ENCODE measurements around the gene TMEM151B.
A peak's percentile ranks its signal among the peaks of the same experiment; 100 is the strongest.
"Not testable (repeated sequence)": the region's sequence is repeated elsewhere in the genome, so short reads cannot be mapped to it uniquely, and the experiment has no call there.

The TMEM151B gene

GRCh38 chr6:44317136-44317631, 46.9 kb downstream of the TMEM151B start:
- ATAC-seq; H3K4me1 Mint-ChIP-seq; DNase-seq; H3K36me3 Mint-ChIP-seq (ENCODE audit: low read depth); H3K4me3 Mint-ChIP-seq; H3K9me3 Mint-ChIP-seq; H3K27ac Mint-ChIP-seq: not testable (repeated sequence)
- peaks cover 21% of the 10 kb centered on the region for H3K27me3 Mint-ChIP-seq

GRCh38 chr6:44321210-44321609, 51.0 kb downstream of the TMEM151B start:
- Mint-ChIP-seq H3K9me3 (no peaks in the 10 kb centered on the region), H3K27ac (no peak overlapping the region), H3K27me3 (peaks cover 25% of the 10 kb centered on the region), H3K4me3 (no peak overlapping the region), H3K36me3 (ENCODE audit: low read depth) (no peaks in the 10 kb centered on the region), H3K4me1 (no peaks in the 10 kb centered on the region)
- ATAC-seq, result no peak
- no peak for DNase-seq

DNA sequence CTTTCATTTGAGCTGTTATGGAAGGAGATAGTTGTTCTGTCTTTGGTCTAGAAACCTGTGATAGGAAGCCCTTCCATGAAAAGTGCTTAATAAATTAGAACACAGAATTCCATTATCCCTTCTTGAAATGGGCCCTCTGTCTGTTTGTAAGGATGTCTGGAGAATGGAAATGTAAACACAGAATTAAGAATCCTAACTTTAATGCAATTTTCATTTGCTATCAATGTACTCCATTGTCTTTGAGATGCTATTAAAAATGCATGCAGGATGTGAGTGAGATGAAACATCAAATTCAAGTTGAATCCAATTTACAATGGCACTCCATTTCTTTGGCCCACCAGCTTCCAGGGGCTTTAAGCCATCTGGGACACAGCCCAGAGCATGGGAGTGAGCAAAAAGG, 56.8 kb downstream of the TMEM151B start:
- Mint-ChIP-seq H3K4me3 (no peak overlapping the region), H3K9me3 (no peaks in the 10 kb centered on the region), H3K27me3 (peaks cover 19% of the 10 kb centered on the region), H3K27ac (no peak overlapping the region), H3K36me3 (ENCODE audit: low read depth) (no peaks in the 10 kb centered on the region), H3K4me1 (no peaks in the 10 kb centered on the region)
- DNase-seq (no peak), ATAC-seq (no peak)

DNA sequence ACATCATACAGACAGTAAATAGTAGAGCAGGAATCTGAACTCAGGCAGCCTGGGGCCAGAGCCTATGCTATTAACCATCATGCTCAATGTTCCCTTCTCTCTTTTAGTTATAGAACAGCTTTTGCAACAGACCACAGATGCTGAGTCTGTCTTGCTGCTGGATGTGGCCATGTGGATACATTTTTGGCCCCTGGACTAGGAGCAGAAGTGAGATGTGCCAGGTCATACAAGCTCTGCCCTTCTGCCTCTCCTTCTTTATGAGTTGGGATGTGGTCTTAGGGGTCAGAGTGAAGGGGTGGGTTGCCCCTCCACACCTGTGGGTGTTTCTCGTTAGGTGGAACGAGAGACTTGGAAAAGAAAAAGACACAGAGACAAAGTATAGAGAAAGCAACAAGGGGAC, 57.5 kb downstream of the TMEM151B start:
- Mint-ChIP-seq H3K27ac (no peak overlapping the region), H3K4me3 (no peak overlapping the region), H3K36me3 (ENCODE audit: low read depth) (no peaks in the 10 kb centered on the region), H3K9me3 (no peaks in the 10 kb centered on the region), H3K27me3 (peaks cover 22% of the 10 kb centered on the region), H3K4me1 (no peaks in the 10 kb centered on the region)
- no peak for DNase-seq
- ATAC-seq, result no peak

DNA sequence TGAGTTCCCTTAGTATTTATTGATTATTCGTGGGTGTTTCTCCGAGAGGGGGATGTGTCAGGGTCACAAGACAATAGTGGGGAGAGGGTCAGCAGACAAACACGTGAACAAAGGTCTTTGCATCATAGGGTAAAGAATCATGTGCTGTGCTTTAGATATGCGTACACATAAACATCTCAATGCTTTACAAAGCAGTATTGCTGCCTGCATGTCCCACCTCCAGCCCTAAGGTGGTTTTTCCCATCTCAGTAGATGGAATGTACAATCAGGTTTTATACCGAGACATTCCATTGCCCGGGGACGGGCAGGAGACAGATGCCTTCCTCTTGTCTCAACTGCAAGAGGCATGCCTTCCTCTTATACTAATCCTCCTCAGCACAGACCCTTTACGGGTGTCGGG, 58.0 kb downstream of the TMEM151B start:
- peaks cover 20% of the 10 kb centered on the region for H3K27me3 Mint-ChIP-seq
- not testable (repeated sequence) for DNase-seq; H3K4me1 Mint-ChIP-seq; H3K4me3 Mint-ChIP-seq; H3K27ac Mint-ChIP-seq; H3K36me3 Mint-ChIP-seq (ENCODE audit: low read depth); H3K9me3 Mint-ChIP-seq; ATAC-seq

DNA sequence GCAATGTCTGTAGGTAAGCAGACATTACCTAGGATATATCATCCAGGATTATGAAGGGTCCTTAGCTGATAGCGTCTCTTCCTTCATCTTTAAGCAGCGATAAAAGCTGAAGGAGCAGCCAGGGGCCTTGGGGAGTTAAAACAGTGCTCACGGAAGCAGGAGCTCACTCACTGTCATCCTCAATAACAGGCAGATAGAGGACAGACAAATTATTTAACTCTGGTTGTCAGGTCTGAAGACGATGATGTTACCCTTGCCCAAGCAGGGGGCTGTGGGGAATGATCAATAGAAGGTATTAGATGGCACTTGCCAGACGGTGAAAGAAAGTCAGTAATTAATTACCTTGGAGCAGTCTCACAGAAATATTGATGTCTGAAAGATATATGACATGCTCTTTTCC, 59.6 kb downstream of the TMEM151B start:
- H3K27ac Mint-ChIP-seq, result no peak overlapping the region
- ATAC-seq (no peak), DNase-seq (no peak)
- H3K36me3 Mint-ChIP-seq (ENCODE audit: low read depth), result no peaks in the 10 kb centered on the region
- H3K4me1 Mint-ChIP-seq, result no peaks in the 10 kb centered on the region
- H3K9me3 Mint-ChIP-seq, result no peaks in the 10 kb centered on the region
- H3K4me3 Mint-ChIP-seq, result no peak overlapping the region
- H3K27me3 Mint-ChIP-seq, result peaks cover 20% of the 10 kb centered on the region

DNA sequence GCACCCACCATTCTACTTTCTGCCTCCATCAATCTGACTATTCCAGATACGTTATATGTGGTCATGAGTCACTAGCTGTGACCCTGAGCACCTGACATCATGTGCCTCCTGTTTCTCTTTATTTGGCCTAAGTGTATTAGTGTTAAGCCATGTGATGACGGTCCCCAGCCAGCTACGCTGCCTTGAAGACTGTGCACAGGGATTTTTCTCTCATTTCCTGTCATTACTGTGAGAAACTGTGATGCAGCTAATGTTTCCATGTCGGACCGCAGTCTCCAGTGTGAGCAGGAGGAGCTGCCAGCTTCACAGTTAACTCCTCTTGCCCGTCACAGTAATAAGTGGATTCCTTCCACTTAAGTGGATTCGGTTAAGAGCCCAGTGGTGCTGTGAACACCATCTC, 62.3 kb downstream of the TMEM151B start:
- DNase-seq, result no peak
- ATAC-seq, result no peak
- no peaks in the 10 kb centered on the region for H3K4me1 Mint-ChIP-seq
- H3K27me3 Mint-ChIP-seq, result peaks cover 20% of the 10 kb centered on the region
- no peaks in the 10 kb centered on the region for H3K36me3 Mint-ChIP-seq (ENCODE audit: low read depth)
- no peaks in the 10 kb centered on the region for H3K9me3 Mint-ChIP-seq
- no peak overlapping the region for H3K27ac Mint-ChIP-seq
- H3K4me3 Mint-ChIP-seq, result no peak overlapping the region

- H3K27me3 Mint-ChIP-seq, result peaks cover 13% of the 10 kb centered on the region
- no peak overlapping the region for H3K27ac Mint-ChIP-seq
- DNase-seq (no peak), ATAC-seq (no peak)
- no peak overlapping the region for H3K4me3 Mint-ChIP-seq
- no peaks in the 10 kb centered on the region for H3K4me1 Mint-ChIP-seq
- no peaks in the 10 kb centered on the region for H3K36me3 Mint-ChIP-seq (ENCODE audit: low read depth)
- no peaks in the 10 kb centered on the region for H3K9me3 Mint-ChIP-seq
Observed at GRCh38 chr6:44333273-44333919, 63.1 kb downstream of the TMEM151B start.

DNA sequence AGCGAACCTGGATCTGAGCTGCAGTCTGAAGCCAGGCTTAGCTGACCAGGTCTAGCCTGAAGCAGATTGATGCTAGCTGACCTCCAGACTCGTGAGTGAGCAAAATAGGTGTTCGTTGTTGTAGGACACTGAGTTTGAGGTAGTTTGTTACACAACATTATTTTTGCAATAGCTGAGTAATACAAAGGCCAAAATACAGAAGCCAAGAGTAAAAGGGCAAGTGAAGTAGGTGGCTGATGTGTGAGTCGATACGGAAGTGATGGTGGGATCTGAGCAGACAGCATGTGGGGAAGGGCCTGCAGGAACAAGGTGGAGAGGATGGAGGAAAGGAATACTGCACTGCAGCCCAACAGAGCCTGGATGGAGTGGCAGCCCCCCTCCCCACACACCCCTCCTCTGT, 63.7 kb downstream of the TMEM151B start:
- DNase-seq (no peak), ATAC-seq (no peak)
- Mint-ChIP-seq H3K4me1 (no peaks in the 10 kb centered on the region), H3K4me3 (no peak overlapping the region), H3K27me3 (peaks cover 10% of the 10 kb centered on the region), H3K27ac (no peak overlapping the region), H3K9me3 (no peaks in the 10 kb centered on the region), H3K36me3 (ENCODE audit: low read depth) (no peaks in the 10 kb centered on the region)

GRCh38 chr6:44335631-44336030, 65.4 kb downstream of the TMEM151B start:
- ATAC-seq, result no peak
- DNase-seq, result no peak
- no peaks in the 10 kb centered on the region for H3K36me3 Mint-ChIP-seq (ENCODE audit: low read depth)
- H3K27ac Mint-ChIP-seq, result no peak overlapping the region
- no peak overlapping the region for H3K4me3 Mint-ChIP-seq
- peaks cover 5% of the 10 kb centered on the region for H3K27me3 Mint-ChIP-seq
- H3K4me1 Mint-ChIP-seq, result peaks cover 3% of the 10 kb centered on the region
- no peaks in the 10 kb centered on the region for H3K9me3 Mint-ChIP-seq

DNA sequence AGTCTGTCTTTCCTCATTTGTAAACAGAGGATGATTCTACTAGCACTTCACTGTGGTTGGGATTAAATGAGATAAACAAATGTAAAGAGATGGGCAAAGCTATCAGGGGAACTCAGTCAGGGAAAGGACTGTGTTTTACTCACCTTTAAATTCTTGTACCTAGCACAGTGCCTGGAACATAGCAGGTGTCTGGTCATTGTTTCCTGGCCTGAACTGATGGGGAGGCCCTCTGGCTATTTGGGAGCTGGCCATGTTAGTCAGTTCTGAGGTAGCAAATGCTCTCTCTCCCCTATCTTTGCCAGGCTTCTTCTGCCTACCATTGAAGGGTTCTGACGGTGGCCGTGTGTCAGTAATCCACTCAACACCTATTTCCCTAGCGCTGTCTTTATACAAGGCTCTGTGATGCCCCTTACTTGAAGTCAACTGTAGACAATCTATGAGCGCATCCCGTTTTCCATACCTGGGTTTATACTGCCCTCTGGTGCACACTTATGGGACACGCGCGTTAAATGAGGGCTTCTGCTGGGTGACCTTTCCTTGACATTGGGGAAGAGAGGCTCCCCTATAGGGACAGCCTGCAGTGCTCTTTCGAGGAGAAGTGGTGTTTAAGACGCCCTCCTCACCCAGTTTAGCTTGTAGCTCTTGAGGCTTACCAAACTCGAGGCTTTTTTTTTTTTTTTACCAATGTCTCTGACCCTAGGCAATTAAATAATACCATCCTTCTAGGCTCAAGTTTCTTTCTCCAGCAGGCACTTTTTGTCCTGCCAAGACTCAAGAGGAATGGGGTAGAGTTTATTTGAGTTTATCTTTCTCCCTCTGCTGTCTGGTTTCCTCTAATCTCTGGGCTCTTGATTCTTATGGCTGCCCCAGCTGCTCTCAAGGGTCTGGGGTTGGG, 68.2 kb downstream of the TMEM151B start:
- DNase-seq, result peak; percentile 66
- peaks cover 3% of the 10 kb centered on the region for H3K4me1 Mint-ChIP-seq
- H3K27ac Mint-ChIP-seq, result no peak overlapping the region
- H3K36me3 Mint-ChIP-seq (ENCODE audit: low read depth), result no peaks in the 10 kb centered on the region
- peak; percentile 78 for ATAC-seq
- peaks cover 21% of the 10 kb centered on the region for H3K27me3 Mint-ChIP-seq
- H3K9me3 Mint-ChIP-seq, result no peaks in the 10 kb centered on the region
- H3K4me3 Mint-ChIP-seq, result no peak overlapping the region

- Mint-ChIP-seq H3K27me3 (peaks cover 29% of the 10 kb centered on the region), H3K4me1 (peaks cover 3% of the 10 kb centered on the region), H3K27ac (no peak overlapping the region), H3K4me3 (no peak overlapping the region), H3K36me3 (ENCODE audit: low read depth) (no peaks in the 10 kb centered on the region), H3K9me3 (no peaks in the 10 kb centered on the region)
- ATAC-seq (no peak), DNase-seq (no peak)
Observed at GRCh38 chr6:44339301-44339700, 69.1 kb downstream of the TMEM151B start.

- no peaks in the 10 kb centered on the region for H3K9me3 Mint-ChIP-seq
- peaks cover 3% of the 10 kb centered on the region for H3K4me1 Mint-ChIP-seq
- peaks cover 34% of the 10 kb centered on the region for H3K27me3 Mint-ChIP-seq
- H3K27ac Mint-ChIP-seq, result no peak overlapping the region
- no peak overlapping the region for H3K4me3 Mint-ChIP-seq
- no peaks in the 10 kb centered on the region for H3K36me3 Mint-ChIP-seq (ENCODE audit: low read depth)
- DNase-seq, result no peak
- peak; percentile 67 for ATAC-seq
Observed at GRCh38 chr6:44339763-44340625, 69.7 kb downstream of the TMEM151B start.

- no peak overlapping the region for H3K27ac Mint-ChIP-seq
- no peak for ATAC-seq
- H3K36me3 Mint-ChIP-seq (ENCODE audit: low read depth), result no peaks in the 10 kb centered on the region
- H3K4me3 Mint-ChIP-seq, result no peak overlapping the region
- no peaks in the 10 kb centered on the region for H3K9me3 Mint-ChIP-seq
- peaks cover 3% of the 10 kb centered on the region for H3K4me1 Mint-ChIP-seq
- no peak for DNase-seq
- H3K27me3 Mint-ChIP-seq, result peaks cover 39% of the 10 kb centered on the region
Observed at GRCh38 chr6:44341095-44341890, 71.0 kb downstream of the TMEM151B start.
